ENCODE measurements around the gene RUFY2.

The RUFY2 gene

GRCh38 chr10:68428396-68429104 lies 21.5 kb upstream of the RUFY2 start:
- no peak overlapping the region for H3K4me3 ChIP-seq (ENCODE audit: low read depth, low read length)
- DNase-seq (ENCODE audit: low read depth) = no peak
- in situ Hi-C loops (cut with HindIII; ENCODE audit: low sequenced_read_pairs) = no loop called here
- no peak for TF ChIP-seq CTCF (IDR thresholded peaks at IDR 0.05; ENCODE audit: low read depth, low read length, missing control alignments)

GRCh38 chr10:68424454-68425014 lies 17.5 kb upstream of the RUFY2 start:
- no peak for DNase-seq (ENCODE audit: low read depth)
- H3K4me3 ChIP-seq (ENCODE audit: low read depth, low read length) = no peak overlapping the region
- no peak for TF ChIP-seq CTCF (IDR thresholded peaks at IDR 0.05; ENCODE audit: low read depth, low read length, missing control alignments)
- in situ Hi-C loops (cut with HindIII; ENCODE audit: low sequenced_read_pairs) = no loop called here

GRCh38 chr10:68423522-68423921 lies 16.4 kb upstream of the RUFY2 start:
- no peak for DNase-seq (ENCODE audit: low read depth)
- no peak overlapping the region for H3K4me3 ChIP-seq (ENCODE audit: low read depth, low read length)
- in situ Hi-C loops (cut with HindIII; ENCODE audit: low sequenced_read_pairs) = no loop called here
- TF ChIP-seq CTCF (IDR thresholded peaks at IDR 0.05; ENCODE audit: low read depth, low read length, missing control alignments) = no peak

- in situ Hi-C loops (cut with HindIII; ENCODE audit: low sequenced_read_pairs) = no loop called here
- no peak for TF ChIP-seq CTCF (IDR thresholded peaks at IDR 0.05; ENCODE audit: low read depth, low read length, missing control alignments)
- DNase-seq (ENCODE audit: low read depth) = no peak
- no peak overlapping the region for H3K4me3 ChIP-seq (ENCODE audit: low read depth, low read length)
Measured at GRCh38 chr10:68419376-68419775, 12.3 kb upstream of the RUFY2 start.

- no peak for TF ChIP-seq CTCF (IDR thresholded peaks at IDR 0.05; ENCODE audit: low read depth, low read length, missing control alignments)
- no peak overlapping the region for H3K4me3 ChIP-seq (ENCODE audit: low read depth, low read length)
- DNase-seq (ENCODE audit: low read depth) = no peak
- in situ Hi-C loops (cut with HindIII; ENCODE audit: low sequenced_read_pairs) = no loop called here
Measured at GRCh38 chr10:68408898-68409518, 1.9 kb upstream of the RUFY2 start.

- no peak for TF ChIP-seq CTCF (IDR thresholded peaks at IDR 0.05; ENCODE audit: low read depth, low read length, missing control alignments)
Measured at GRCh38 chr10:68406111-68406814, 814 bp downstream of the RUFY2 start.

More at GRCh38 chr10:68406111-68406814, 814 bp downstream of the RUFY2 start:
- peak; percentile 32 for DNase-seq (ENCODE audit: low read depth)
- H3K4me3 ChIP-seq (ENCODE audit: low read depth, low read length) = peak overlapping the region; percentile 98
- in situ Hi-C loops (cut with HindIII; ENCODE audit: low sequenced_read_pairs) = no loop called here
